A549 (cell line): ENCODE data around the gene KCNJ11. TPM values are rescaled to one million over a fixed set of nuclear protein-coding genes. Genes with fewer than 3 reads are reported as not detected.
A peak's percentile ranks its signal among the peaks of the same experiment; 100 is the strongest.

ENCODE experiments used
- ATAC-seq, 2 experiments: fragments of 200-7000 bp in 1 of 2; fragments of >200 bp in 1 of 2; cut with Nextera tagmentation in 1 of 2; cut with Tn5 transposase in 1 of 2; 3 replicates each; pipeline versions ENCODE4 v1.8.0 to v1.9.1; 2018 to 2020; ENCODE audit warnings: mild to moderate bottlenecking in 1 of 2, moderate library complexity in 1 of 2
- CTCF ChIA-PET: fragments of 300-600 bp; sonication (Branson Sonifier 250); formaldehyde crosslinking; extraction: SDS; loops from one replicate; lab custom pipeline; 2021; ENCODE audit warnings: antibody characterized with exemption, inconsistent platforms; lab: Yijun Ruan, JAX
- POLR2A ChIA-PET: fragments of 350-600 bp; formaldehyde crosslinking; extraction: SDS; loops from one replicate; lab custom pipeline; 2021; ENCODE audit warnings: antibody characterized with exemption, inconsistent platforms; lab: Yijun Ruan, JAX
- DNase-seq, 2 experiments: peaks; one replicate each; pipeline versions ENCODE4 v3.0.0 to v3.0.0-alpha.2; 2011 to 2016; ENCODE audit warnings: low read depth in 1 of 2, low spot score in 1 of 2
- FAIRE-seq: peaks from 2 replicates; lab custom pipeline; 2011; peaks lifted over from hg19 to GRCh38; lab: Jason Lieb, UNC
- H3K27ac ChIP-seq, 2 experiments: fragments of >200 bp; sonication (Bioruptor Twin); formaldehyde crosslinking; 3 replicates each; pipeline ENCODE4 v1.5.1; 2016 to 2017
- H3K4me1 ChIP-seq: fragments of >200 bp; sonication (Bioruptor Twin); formaldehyde crosslinking; 3 replicates; pipeline ENCODE4 v1.6.1; 2016
- H3K4me2 ChIP-seq: fragments of >200 bp; sonication (Bioruptor Twin); formaldehyde crosslinking; 3 replicates; pipeline ENCODE4 v1.6.1; 2016
- H3K4me3 ChIP-seq: fragments of >200 bp; sonication (Bioruptor Twin); formaldehyde crosslinking; 3 replicates; pipeline ENCODE4 v1.5.1; 2016
- H3K9me3 ChIP-seq: fragments of >200 bp; sonication (Bioruptor Twin); formaldehyde crosslinking; 3 replicates; pipeline ENCODE4 v1.6.1; 2016
- CBX8 ChIP-seq: fragments of 200-600 bp; sonication (generic); IDR thresholded peaks from 2 replicates; pipeline ENCODE4 v1.6.1; 2016
- CHD2 ChIP-seq: fragments of 150-350 bp; IDR thresholded peaks from 2 replicates; pipeline ENCODE4 v1.6.1; 2014; ENCODE audit warnings: low read length; ENCODE audit not compliant: partially characterized antibody
- EHF ChIP-seq: fragments of 250-450 bp; sonication (Bioruptor Pico); IDR thresholded peaks from 2 replicates; pipeline ENCODE4 v1.5.0; 2020; ENCODE audit warnings: mild to moderate bottlenecking
- EHMT2 ChIP-seq: fragments of 200-600 bp; sonication (generic); IDR thresholded peaks from 2 replicates; pipeline ENCODE4 v1.6.1; 2016; ENCODE audit warnings: antibody characterized with exemption, low read depth, mild to moderate bottlenecking, moderate library complexity
- EP300 ChIP-seq, 2 experiments: fragments of >200 bp; sonication (Bioruptor Twin); formaldehyde crosslinking; IDR thresholded peaks; 2 replicates in 1 of 2; 3 replicates in 1 of 2; pipeline ENCODE4 v1.6.1; 2016 to 2017
- ESRRA ChIP-seq: fragments of 150-350 bp; IDR thresholded peaks from 2 replicates; pipeline ENCODE4 v1.6.1; 2014; ENCODE audit warnings: mild to moderate bottlenecking, low read length, borderline replicate concordance
- KDM1A ChIP-seq: fragments of 200-600 bp; sonication (generic); IDR thresholded peaks from 2 replicates; pipeline ENCODE4 v1.6.1; 2016; ENCODE audit warnings: low read depth, mild to moderate bottlenecking
- MAX ChIP-seq: IDR thresholded peaks from 2 replicates; pipeline ENCODE4 v1.6.1; 2012
- MYC ChIP-seq: IDR thresholded peaks from 2 replicates; pipeline ENCODE4 v1.6.1; 2012; ENCODE audit warnings: mild to moderate bottlenecking, inconsistent platforms, low read length, improper control_type of control experiment, borderline replicate concordance
- POLR2AphosphoS2 ChIP-seq: conservative IDR thresholded peaks from 2 replicates; pipeline ENCODE4 v1.6.1; 2012; ENCODE audit warnings: low read length, improper control_type of control experiment, inconsistent platforms
- RARB ChIP-seq: fragments of 250-450 bp; sonication (Bioruptor Pico); IDR thresholded peaks from 2 replicates; pipeline ENCODE4 v1.8.0; 2021; ENCODE audit warnings: mild to moderate bottlenecking, moderate library complexity
- RCOR1 ChIP-seq: fragments of 150-350 bp; IDR thresholded peaks from 2 replicates; pipeline ENCODE4 v1.6.1; 2014; ENCODE audit warnings: antibody characterized with exemption, low read length, low read depth
- RNF2 ChIP-seq: fragments of 200-600 bp; sonication (generic); IDR thresholded peaks from 2 replicates; pipeline ENCODE4 v1.6.1; 2016; ENCODE audit warnings: low read depth, mild to moderate bottlenecking, antibody characterized with exemption, moderate library complexity, borderline replicate concordance
- SMC3 ChIP-seq: fragments of >200 bp; sonication (Bioruptor Twin); formaldehyde crosslinking; IDR thresholded peaks from 3 replicates; pipeline ENCODE4 v1.6.1; 2018; ENCODE audit warnings: inconsistent platforms
- TFCP2L1 ChIP-seq: fragments of 250-450 bp; sonication (Bioruptor Pico); IDR thresholded peaks from 2 replicates; pipeline ENCODE4 v1.5.0; 2021; ENCODE audit warnings: mild to moderate bottlenecking
- ZC3H11A ChIP-seq: fragments of 450-650 bp; IDR thresholded peaks from 2 replicates; pipeline ENCODE4 v1.6.1; 2014; ENCODE audit warnings: antibody characterized with exemption, mild to moderate bottlenecking
- ZFP36 ChIP-seq: fragments of 450-650 bp; IDR thresholded peaks from 2 replicates; pipeline ENCODE4 v1.6.1; 2014; ENCODE audit warnings: borderline replicate concordance; ENCODE audit not compliant: partially characterized antibody
- ZNF302 ChIP-seq: fragments of 250-450 bp; sonication (Bioruptor Pico); IDR thresholded peaks from 2 replicates; pipeline ENCODE4 v1.9.0; 2021; ENCODE audit warnings: inconsistent platforms, mild to moderate bottlenecking, moderate library complexity
- WGBS: methylation state at CpG from one replicate; pipeline ENCODE4 v1.1.6; 2017; ENCODE audit errors: missing lambda C conversion rate; 5-methylcytosine and 5-hydroxymethylcytosine counted together
- polyA plus RNA-seq, 4 experiments: library from polyadenylated mRNA; depleted of rRNA in 3 of 4; stranded (reverse); fragments of >200 nt; fragmentation: RNase III in 1 of 4; extraction: RNeasy Plus Mini Kit Qiagen cat#74134 plus additional on column Dnase treatment in 1 of 4; gene quantifications; 2 replicates in 3 of 4; 3 replicates in 1 of 4; pipeline ENCODE4 v1.2.3, GENCODE V29; 2011 to 2017
- TF ChIP-seq, protein P1 (sequence below): fragments of >200 bp; sonication (Bioruptor Twin); formaldehyde crosslinking; IDR thresholded peaks from 3 replicates; pipeline ENCODE4 v1.6.1; 2016
- TF ChIP-seq, protein P2 (sequence below): fragments of 450-650 bp; IDR thresholded peaks from 2 replicates; pipeline ENCODE4 v1.6.1; 2014; ENCODE audit warnings: antibody characterized with exemption
- TF ChIP-seq, protein P3 (sequence below): IDR thresholded peaks from 2 replicates; pipeline ENCODE4 v1.6.1; 2012

KCNJ11 gene
- polyA plus RNA-seq, 2 of the 4 experiments (the other 2 are of a cell fraction) = 0.18 to 0.53 TPM

GRCh38 chr11:17396598-17397310, 8.3 kb upstream of the KCNJ11 start:
- FAIRE-seq = no peak

GRCh38 chr11:17395978-17396377, 7.5 kb upstream of the KCNJ11 start:
- POLR2A ChIA-PET = interaction anchor here (0.6 kb wide), 1 partner anchor 77 kb away, joined by 3 read pairs; no protein-coding TSS in a partner anchor
- FAIRE-seq = no peak
- Histone ChIP-seq H3K4me1 (no peaks in the 10 kb centered on the region), H3K4me3 (no peak overlapping the region), H3K4me2 (no peak overlapping the region), H3K9me3 (no peaks in the 10 kb centered on the region), H3K27ac (no peak overlapping the region)
- no peak for DNase-seq
- no peak for ATAC-seq
- TF ChIP-seq TFCP2L1 (no peak), EHF (no peak), CBX8 (no peak), MYC (no peak), ZNF302 (CRISPR knock-in tag) (no peak), EHMT2 (no peak)
- CTCF ChIA-PET = interaction anchor here (1.4 to 5.9 kb wide), 3 partner anchors 12 to 129 kb away, joined by 3 to 31 read pairs (median 8); no protein-coding TSS in a partner anchor
- 69% methylated on average over 6 of the region's 6 CpGs for WGBS

More at GRCh38 chr11:17396598-17397310, 8.3 kb upstream of the KCNJ11 start:
- Histone ChIP-seq H3K4me1 (no peaks in the 10 kb centered on the region), H3K4me2 (no peak overlapping the region), H3K27ac (no peak overlapping the region), H3K4me3 (no peak overlapping the region), H3K9me3 (no peaks in the 10 kb centered on the region)
- no peak for DNase-seq
- TF ChIP-seq, protein P1, sequence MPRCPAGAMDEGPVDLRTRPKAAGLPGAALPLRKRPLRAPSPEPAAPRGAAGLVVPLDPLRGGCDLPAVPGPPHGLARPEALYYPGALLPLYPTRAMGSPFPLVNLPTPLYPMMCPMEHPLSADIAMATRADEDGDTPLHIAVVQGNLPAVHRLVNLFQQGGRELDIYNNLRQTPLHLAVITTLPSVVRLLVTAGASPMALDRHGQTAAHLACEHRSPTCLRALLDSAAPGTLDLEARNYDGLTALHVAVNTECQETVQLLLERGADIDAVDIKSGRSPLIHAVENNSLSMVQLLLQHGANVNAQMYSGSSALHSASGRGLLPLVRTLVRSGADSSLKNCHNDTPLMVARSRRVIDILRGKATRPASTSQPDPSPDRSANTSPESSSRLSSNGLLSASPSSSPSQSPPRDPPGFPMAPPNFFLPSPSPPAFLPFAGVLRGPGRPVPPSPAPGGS = no peak
- no peak for TF ChIP-seq ZC3H11A
- no peak for TF ChIP-seq CHD2
- TF ChIP-seq RNF2 = no peak
- 79% methylated on average over 17 of the region's 22 CpGs for WGBS
- ChIA-PET POLR2A (no interaction called here), CTCF (interaction anchor here (0.5 to 5.9 kb wide), 7 partner anchors 13 to 167 kb away, joined by 3 to 31 read pairs (median 4); no protein-coding TSS in a partner anchor)
- no peak; a peak in 1 of 6 replicates for ATAC-seq

- Histone ChIP-seq H3K4me2 (no peak overlapping the region), H3K9me3 (no peaks in the 10 kb centered on the region), H3K4me3 (no peak overlapping the region), H3K4me1 (no peaks in the 10 kb centered on the region), H3K27ac (no peak overlapping the region)
- no peak for TF ChIP-seq POLR2AphosphoS2
- no peak for TF ChIP-seq TFCP2L1
- TF ChIP-seq ZFP36 = no peak
- TF ChIP-seq EP300 (IDR thresholded peaks at IDR 0.05) = no peak
- DNase-seq (no peak), FAIRE-seq (no peak), ATAC-seq (no peak)
- ChIA-PET POLR2A (no interaction called here), CTCF (interaction anchor here (1.4 to 21.5 kb wide), 2 partner anchors 110 to 118 kb away, joined by 8 to 1119 read pairs; no protein-coding TSS in a partner anchor)
- 77% methylated on average over 16 of the region's 20 CpGs for WGBS
These were observed 7.1 kb upstream of the KCNJ11 start for GRCh38 chr11:17395554-17395961.

DNA sequence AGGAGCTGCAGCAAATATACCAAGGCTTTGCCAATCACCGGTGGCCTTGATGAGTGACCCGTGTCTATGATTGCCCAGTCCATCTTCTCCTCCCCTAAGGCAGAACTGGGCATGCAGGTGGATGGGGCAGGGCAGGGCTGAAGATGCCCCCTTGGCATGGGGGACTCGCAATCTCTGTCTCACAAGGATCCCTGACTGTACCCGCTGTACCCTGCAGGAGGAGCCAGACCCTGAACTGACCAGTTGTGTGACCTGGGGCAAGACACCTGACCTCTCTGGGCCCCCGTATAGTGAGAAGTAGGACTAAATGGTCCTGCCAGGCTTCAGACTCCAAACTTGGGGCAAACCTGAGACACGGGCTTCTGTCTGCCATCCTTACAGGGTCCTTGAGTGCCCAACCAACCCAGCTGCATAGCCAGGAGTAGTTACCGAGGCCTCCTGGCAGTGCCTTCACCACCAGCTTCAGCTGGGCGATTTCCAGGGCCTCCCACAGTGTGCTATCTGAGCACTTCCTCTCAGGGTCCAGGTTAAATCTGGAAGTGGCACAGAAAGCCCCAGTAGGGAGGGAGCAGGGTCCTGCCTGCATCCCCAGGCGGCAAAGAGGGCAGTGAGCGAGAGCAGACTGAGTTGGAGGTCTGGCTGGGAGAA, 6.4 kb upstream of the KCNJ11 start:
- ChIA-PET POLR2A (no interaction called here), CTCF (interaction anchor here (1.7 to 21.5 kb wide), 3 partner anchors 11 to 118 kb away, joined by 6 to 1119 read pairs (median 16); no protein-coding TSS in a partner anchor)
- ATAC-seq = peak in 1 of 2 experiments; percentile 29; a peak in 1 of 6 replicates

More for the DNA sequence above, 6.4 kb upstream of the KCNJ11 start:
- H3K27ac ChIP-seq = no peak overlapping the region
- FAIRE-seq = no peak
- 65% methylated on average over 8 of the region's 10 CpGs for WGBS
- H3K4me3 ChIP-seq = no peak overlapping the region
- TF ChIP-seq, protein P2, sequence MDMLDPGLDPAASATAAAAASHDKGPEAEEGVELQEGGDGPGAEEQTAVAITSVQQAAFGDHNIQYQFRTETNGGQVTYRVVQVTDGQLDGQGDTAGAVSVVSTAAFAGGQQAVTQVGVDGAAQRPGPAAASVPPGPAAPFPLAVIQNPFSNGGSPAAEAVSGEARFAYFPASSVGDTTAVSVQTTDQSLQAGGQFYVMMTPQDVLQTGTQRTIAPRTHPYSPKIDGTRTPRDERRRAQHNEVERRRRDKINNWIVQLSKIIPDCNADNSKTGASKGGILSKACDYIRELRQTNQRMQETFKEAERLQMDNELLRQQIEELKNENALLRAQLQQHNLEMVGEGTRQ = no peak
- TF ChIP-seq RCOR1 (no peak), KDM1A (no peak), MAX (no peak), RARB (CRISPR knock-in tag) (no peak), ESRRA (no peak), SMC3 (no peak)
- TF ChIP-seq, protein P3, sequence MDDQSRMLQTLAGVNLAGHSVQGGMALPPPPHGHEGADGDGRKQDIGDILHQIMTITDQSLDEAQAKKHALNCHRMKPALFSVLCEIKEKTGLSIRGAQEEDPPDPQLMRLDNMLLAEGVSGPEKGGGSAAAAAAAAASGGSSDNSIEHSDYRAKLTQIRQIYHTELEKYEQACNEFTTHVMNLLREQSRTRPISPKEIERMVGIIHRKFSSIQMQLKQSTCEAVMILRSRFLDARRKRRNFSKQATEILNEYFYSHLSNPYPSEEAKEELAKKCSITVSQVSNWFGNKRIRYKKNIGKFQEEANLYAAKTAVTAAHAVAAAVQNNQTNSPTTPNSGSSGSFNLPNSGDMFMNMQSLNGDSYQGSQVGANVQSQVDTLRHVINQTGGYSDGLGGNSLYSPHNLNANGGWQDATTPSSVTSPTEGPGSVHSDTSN = no peak
- no peak for DNase-seq
- no peak overlapping the region for H3K4me2 ChIP-seq
- no peaks in the 10 kb centered on the region for H3K9me3 ChIP-seq
- H3K4me1 ChIP-seq = 0 out of 3 replicates have a peak, but pooled peaks cover 1% of the 10 kb centered on the region
